Caco-2 (cell line): ENCODE measurements around the gene SERAC1. TPM values are rescaled to one million over a fixed set of nuclear protein-coding genes. Genes with fewer than 3 reads are reported as not detected.

Source experiments
- BruUV-seq: library from RNA; stranded (reverse); fragments of 400-500 nt; replicated peaks from 2 replicates; lab custom pipeline; 2021; lab: Mats Ljungman, UMichigan
- CTCF ChIA-PET: fragments of 300-600 bp; sonication (Branson Sonifier 250); formaldehyde crosslinking; loops from one replicate; lab custom pipeline; 2022; ENCODE audit warnings: antibody characterized with exemption; lab: Charles Lee
- POLR2A ChIA-PET: fragments of 300-600 bp; sonication (Branson Sonifier 250); formaldehyde crosslinking; loops from one replicate; lab custom pipeline; 2022; ENCODE audit warnings: antibody characterized with exemption; lab: Charles Lee
- DNase-seq, 2 experiments: peaks; one replicate each; pipeline versions ENCODE4 v3.0.0 to v3.0.0-alpha.2; 2020 to 2022
- H3K27me3 ChIP-seq: replicated peaks from 2 replicates; pipeline ENCODE4 v1.6.0; 2011; ENCODE audit warnings: low read length; ENCODE audit not compliant: control insufficient read depth, insufficient read depth
- H3K36me3 ChIP-seq: 2 replicates; pipeline ENCODE4 v1.5.1; 2011; ENCODE audit warnings: low read length; ENCODE audit not compliant: control insufficient read depth, insufficient read depth
- H3K4me1 ChIP-seq: fragments of 250-450 bp; sonication (Bioruptor Pico); 2 replicates; pipeline ENCODE4 v1.5.1; 2020; ENCODE audit warnings: mild to moderate bottlenecking
- H3K4me3 ChIP-seq: 2 replicates; pipeline ENCODE4 v1.5.1; 2011; ENCODE audit warnings: low read depth, mild to moderate bottlenecking, control low read depth, low read length
- H3K9me3 ChIP-seq: fragments of 250-450 bp; sonication (Bioruptor Pico); 2 replicates; pipeline ENCODE4 v1.5.1; 2020; ENCODE audit warnings: mild to moderate bottlenecking, moderate library complexity
- H3K27ac Mint-ChIP-seq: one replicate; pipeline ENCODE4 v1.8.0; 2022; ENCODE audit warnings: mixed read lengths; ENCODE audit not compliant: unreplicated experiment
- H3K27me3 Mint-ChIP-seq: one replicate; pipeline ENCODE4 v1.8.0; 2022; ENCODE audit warnings: mixed read lengths; ENCODE audit not compliant: insufficient read depth, unreplicated experiment
- H3K36me3 Mint-ChIP-seq: one replicate; pipeline ENCODE4 v1.8.0; 2022; ENCODE audit warnings: mild to moderate bottlenecking, mixed read lengths; ENCODE audit not compliant: insufficient read depth, unreplicated experiment
- H3K4me1 Mint-ChIP-seq: one replicate; pipeline ENCODE4 v1.8.0; 2022; ENCODE audit warnings: low read depth, mixed read lengths; ENCODE audit not compliant: unreplicated experiment
- H3K4me3 Mint-ChIP-seq: one replicate; pipeline ENCODE4 v1.8.0; 2022; ENCODE audit warnings: mild to moderate bottlenecking, moderate library complexity, mixed read lengths; ENCODE audit not compliant: unreplicated experiment
- H3K9me3 Mint-ChIP-seq: one replicate; pipeline ENCODE4 v1.8.0; 2022; ENCODE audit warnings: mixed read lengths; ENCODE audit not compliant: unreplicated experiment
- intact Hi-C: fragments of 100-400 bp; cut with micrococcal nuclease; formaldehyde crosslinking; loops from one replicate; pipeline ENCODE4 v1.10.0; 2022; ENCODE audit not compliant: unreplicated experiment
- total RNA-seq: library from RNA; stranded (reverse); gene quantifications from 2 replicates; pipeline ENCODE4 v1.2.3, GENCODE V29; 2022
- TF ChIP-seq, protein P1 (sequence below), 2 experiments: fragments of 200-600 bp in 1 of 2; IDR thresholded peaks; 1 replicate in 1 of 2; 2 replicates in 1 of 2; pipeline versions ENCODE4 v1.5.1 to v1.8.0; 2011 to 2022; ENCODE audit warnings: antibody characterized with exemption in 1 of 2, control low read depth in 1 of 2, inconsistent platforms in 1 of 2, low read depth in 1 of 2, low read length in 1 of 2, mild to moderate bottlenecking in 1 of 2, moderate library complexity in 1 of 2; ENCODE audit not compliant: insufficient read depth in 1 of 2, severe bottlenecking in 1 of 2, unreplicated experiment in 1 of 2

Gene SERAC1
- total RNA-seq, 1 experiment from 2014 or later = 7.4 TPM

- no peak for DNase-seq
- intact Hi-C loops = no loop called here
- CTCF ChIA-PET = no interaction called here
- peaks cover 5% of the 10 kb centered on the region; the same call in 1 of the 2 replicates for H3K9me3 ChIP-seq
- no TSS peak for BruUV-seq
- H3K36me3 ChIP-seq = 0 out of 2 replicates have a peak, but pooled peaks cover 1% of the 10 kb centered on the region
- Mint-ChIP-seq H3K27me3 (no peaks in the 10 kb centered on the region), H3K36me3 (no peaks in the 10 kb centered on the region), H3K27ac (no peak overlapping the region), H3K4me1 (no peaks in the 10 kb centered on the region), H3K9me3 (no peaks in the 10 kb centered on the region), H3K4me3 (no peak overlapping the region)
- no peaks in the 10 kb centered on the region for H3K27me3 ChIP-seq
- H3K4me1 ChIP-seq = peaks cover 6% of the 10 kb centered on the region; the same call in 1 of the 2 replicates
- POLR2A ChIA-PET = no interaction called here
- TF ChIP-seq, protein P1, sequence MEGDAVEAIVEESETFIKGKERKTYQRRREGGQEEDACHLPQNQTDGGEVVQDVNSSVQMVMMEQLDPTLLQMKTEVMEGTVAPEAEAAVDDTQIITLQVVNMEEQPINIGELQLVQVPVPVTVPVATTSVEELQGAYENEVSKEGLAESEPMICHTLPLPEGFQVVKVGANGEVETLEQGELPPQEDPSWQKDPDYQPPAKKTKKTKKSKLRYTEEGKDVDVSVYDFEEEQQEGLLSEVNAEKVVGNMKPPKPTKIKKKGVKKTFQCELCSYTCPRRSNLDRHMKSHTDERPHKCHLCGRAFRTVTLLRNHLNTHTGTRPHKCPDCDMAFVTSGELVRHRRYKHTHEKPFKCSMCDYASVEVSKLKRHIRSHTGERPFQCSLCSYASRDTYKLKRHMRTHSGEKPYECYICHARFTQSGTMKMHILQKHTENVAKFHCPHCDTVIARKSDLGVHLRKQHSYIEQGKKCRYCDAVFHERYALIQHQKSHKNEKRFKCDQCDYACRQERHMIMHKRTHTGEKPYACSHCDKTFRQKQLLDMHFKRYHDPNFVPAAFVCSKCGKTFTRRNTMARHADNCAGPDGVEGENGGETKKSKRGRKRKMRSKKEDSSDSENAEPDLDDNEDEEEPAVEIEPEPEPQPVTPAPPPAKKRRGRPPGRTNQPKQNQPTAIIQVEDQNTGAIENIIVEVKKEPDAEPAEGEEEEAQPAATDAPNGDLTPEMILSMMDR (IDR thresholded peaks at IDR 0.05; ENCODE audit: insufficient read depth in 1 of 2, low read depth in 1 of 2, low read length in 1 of 2, severe bottlenecking in 1 of 2, unreplicated experiment in 1 of 2) = no peak
- H3K4me3 ChIP-seq = no peak overlapping the region
Measured at GRCh38 chr6:158191761-158192160, 23.7 kb upstream of the SERAC1 start.

- BruUV-seq = no TSS peak
- H3K4me3 ChIP-seq = no peak overlapping the region
- no peaks in the 10 kb centered on the region for H3K27me3 Mint-ChIP-seq
- H3K4me1 ChIP-seq = peaks cover 6% of the 10 kb centered on the region; the same call in 1 of the 2 replicates
- H3K4me1 Mint-ChIP-seq = no peaks in the 10 kb centered on the region
- H3K4me3 Mint-ChIP-seq = no peak overlapping the region
- intact Hi-C loops = no loop called here
- ChIA-PET POLR2A (no interaction called here), CTCF (no interaction called here)
- no peaks in the 10 kb centered on the region for H3K9me3 Mint-ChIP-seq
- H3K36me3 Mint-ChIP-seq = no peaks in the 10 kb centered on the region
- TF ChIP-seq, protein P1 (IDR thresholded peaks at IDR 0.05; ENCODE audit: insufficient read depth in 1 of 2, low read depth in 1 of 2, low read length in 1 of 2, severe bottlenecking in 1 of 2, unreplicated experiment in 1 of 2) = no peak
- DNase-seq = no peak
- H3K27ac Mint-ChIP-seq = no peak overlapping the region
- peaks cover 5% of the 10 kb centered on the region; the same call in 1 of the 2 replicates for H3K9me3 ChIP-seq
- no peaks in the 10 kb centered on the region for H3K27me3 ChIP-seq
- H3K36me3 ChIP-seq = 0 out of 2 replicates have a peak, but pooled peaks cover 1% of the 10 kb centered on the region
Measured at GRCh38 chr6:158191032-158191431, 23.0 kb upstream of the SERAC1 start.

GRCh38 chr6:158188591-158188990, 20.5 kb upstream of the SERAC1 start:
- TF ChIP-seq, protein P1 (IDR thresholded peaks at IDR 0.05; ENCODE audit: insufficient read depth in 1 of 2, low read depth in 1 of 2, low read length in 1 of 2, severe bottlenecking in 1 of 2, unreplicated experiment in 1 of 2) = no peak
- Histone ChIP-seq H3K4me3 (no peak overlapping the region), H3K27me3 (no peaks in the 10 kb centered on the region), H3K9me3 (peaks cover 5% of the 10 kb centered on the region; the same call in 1 of the 2 replicates), H3K36me3 (peaks cover 2% of the 10 kb centered on the region; the same call in 1 of the 2 replicates), H3K4me1 (peaks cover 9% of the 10 kb centered on the region)
- CTCF ChIA-PET = interaction anchor here (1.0 kb wide), 1 partner anchor 16 kb away, joined by 3 read pairs; no protein-coding TSS in a partner anchor
- BruUV-seq = no TSS peak
- Mint-ChIP-seq H3K27me3 (no peaks in the 10 kb centered on the region), H3K9me3 (no peaks in the 10 kb centered on the region), H3K4me3 (no peak overlapping the region), H3K27ac (no peak overlapping the region), H3K36me3 (no peaks in the 10 kb centered on the region), H3K4me1 (no peaks in the 10 kb centered on the region)
- POLR2A ChIA-PET = no interaction called here
- intact Hi-C loops = no loop called here
- no peak for DNase-seq
